HEK293 (cell line): ENCODE data around the gene PCOLCE2.

ENCODE experiments used
- CTCF ChIA-PET: fragments of 350-600 bp; formaldehyde crosslinking; extraction: SDS; loops from one replicate; lab custom pipeline; 2021; ENCODE audit warnings: antibody characterized with exemption; lab: Yijun Ruan, JAX
- POLR2A ChIA-PET: fragments of 300-600 bp; formaldehyde crosslinking; extraction: SDS; loops from one replicate; lab custom pipeline; 2020; ENCODE audit warnings: antibody characterized with exemption, inconsistent platforms; lab: Yijun Ruan, JAX
- H3K27ac ChIP-seq: fragments of 200-500 bp; sonication (Bioruptor generic); 2 replicates; pipeline ENCODE4 v1.5.1; 2014; ENCODE audit warnings: low read depth, low read length, control low read depth, inconsistent platforms; ENCODE audit errors: extremely low read depth
- H3K36me3 ChIP-seq, 2 experiments: fragments of 200-500 bp in 1 of 2; sonication (Bioruptor generic) in 1 of 2; 1 replicate in 1 of 2; 2 replicates in 1 of 2; pipeline ENCODE4 v1.5.1; 2014 to 2017; ENCODE audit warnings: inconsistent platforms in 2 of 2, low read length in 2 of 2; ENCODE audit not compliant: control insufficient read depth in 2 of 2, insufficient read depth in 1 of 2
- H3K4me1 ChIP-seq: fragments of 200-500 bp; sonication (Bioruptor generic); 2 replicates; pipeline ENCODE4 v1.5.1; 2014; ENCODE audit warnings: mild to moderate bottlenecking, low read length, inconsistent platforms; ENCODE audit not compliant: control insufficient read depth, insufficient read depth
- H3K4me3 ChIP-seq: 2 replicates; pipeline ENCODE4 v1.5.1; 2011; ENCODE audit warnings: low read depth, mild to moderate bottlenecking, control low read depth, low read length, moderate library complexity
- H3K9me3 ChIP-seq: fragments of 200-500 bp; sonication (Bioruptor generic); 2 replicates; pipeline ENCODE4 v1.5.1; 2014; ENCODE audit warnings: low read depth, low read length, inconsistent platforms; ENCODE audit not compliant: control insufficient read depth, insufficient read depth
- BCL11A ChIP-seq: fragments of 450-650 bp; formaldehyde crosslinking; IDR thresholded peaks from 2 replicates; pipeline ENCODE4 v1.5.1; 2016; ENCODE audit warnings: low read depth, missing biosample characterization, missing genetic modification characterization
- KLF10 ChIP-seq: fragments of 450-650 bp; IDR thresholded peaks from 2 replicates; pipeline ENCODE4 v1.5.1; 2018; ENCODE audit warnings: missing biosample characterization, mild to moderate bottlenecking, missing genetic modification characterization
- PRDM2 ChIP-seq: fragments of 450-650 bp; formaldehyde crosslinking; IDR thresholded peaks from 2 replicates; pipeline ENCODE4 v1.5.1; 2016; ENCODE audit warnings: missing biosample characterization, missing genetic modification characterization, borderline replicate concordance
- PRDM4 ChIP-seq: fragments of 450-650 bp; formaldehyde crosslinking; IDR thresholded peaks from 2 replicates; pipeline ENCODE4 v1.5.1; 2017; ENCODE audit warnings: missing biosample characterization, missing genetic modification characterization
- SP7 ChIP-seq: fragments of 450-650 bp; formaldehyde crosslinking; IDR thresholded peaks from 2 replicates; pipeline ENCODE4 v1.5.1; 2016; ENCODE audit warnings: missing biosample characterization, missing genetic modification characterization
- TSHZ1 ChIP-seq: fragments of 450-650 bp; formaldehyde crosslinking; IDR thresholded peaks from 2 replicates; pipeline ENCODE4 v1.5.1; 2016; ENCODE audit warnings: missing biosample characterization, missing genetic modification characterization, borderline replicate concordance
- ZBTB6 ChIP-seq: fragments of 450-650 bp; formaldehyde crosslinking; IDR thresholded peaks from 2 replicates; pipeline ENCODE4 v1.5.1; 2017; ENCODE audit warnings: missing biosample characterization, missing genetic modification characterization
- ZFP3 ChIP-seq: fragments of 450-650 bp; formaldehyde crosslinking; IDR thresholded peaks from 2 replicates; pipeline ENCODE4 v1.5.1; 2016; ENCODE audit warnings: low read depth, missing biosample characterization, missing genetic modification characterization
- ZNF302 ChIP-seq: fragments of 450-650 bp; formaldehyde crosslinking; IDR thresholded peaks from 2 replicates; pipeline ENCODE4 v1.5.1; 2016; ENCODE audit warnings: missing biosample characterization, missing genetic modification characterization, low read depth
- ZNF473 ChIP-seq: fragments of 450-650 bp; formaldehyde crosslinking; IDR thresholded peaks from 2 replicates; pipeline ENCODE4 v1.5.1; 2017; ENCODE audit warnings: missing biosample characterization, missing genetic modification characterization
- ZNF488 ChIP-seq: fragments of 450-650 bp; formaldehyde crosslinking; IDR thresholded peaks from 2 replicates; pipeline ENCODE4 v1.5.1; 2016; ENCODE audit warnings: missing biosample characterization, missing genetic modification characterization
- ZNF510 ChIP-seq: fragments of 450-650 bp; formaldehyde crosslinking; IDR thresholded peaks from 2 replicates; pipeline ENCODE4 v1.5.1; 2018; ENCODE audit warnings: mild to moderate bottlenecking, missing genetic modification characterization, missing biosample characterization; ENCODE audit not compliant: insufficient replicate concordance
- ZNF580 ChIP-seq: fragments of 450-650 bp; formaldehyde crosslinking; IDR thresholded peaks from 2 replicates; pipeline ENCODE4 v1.5.1; 2016; ENCODE audit warnings: missing biosample characterization, missing genetic modification characterization
- ZNF600 ChIP-seq: fragments of 450-650 bp; formaldehyde crosslinking; IDR thresholded peaks from 2 replicates; pipeline ENCODE4 v1.5.1; 2016; ENCODE audit warnings: missing biosample characterization, missing genetic modification characterization
- ZNF626 ChIP-seq: fragments of 450-650 bp; sonication (Bioruptor Pico); formaldehyde crosslinking; IDR thresholded peaks from 2 replicates; pipeline ENCODE4 v1.5.1; 2018; ENCODE audit warnings: missing biosample characterization, missing genetic modification characterization, inconsistent platforms
- ZSCAN5A ChIP-seq: fragments of 450-650 bp; formaldehyde crosslinking; IDR thresholded peaks from 2 replicates; pipeline ENCODE4 v1.5.1; 2016; ENCODE audit warnings: missing biosample characterization, missing genetic modification characterization

The PCOLCE2 gene

GRCh38 chr3:142815803-142816202 is 73.1 kb downstream of the PCOLCE2 start:
- POLR2A ChIA-PET: no interaction called here
- CTCF ChIA-PET: interaction anchor here (0.6 to 3.2 kb wide), 2 partner anchors 13 to 182 kb away, joined by 3 to 18 read pairs; no protein-coding TSS in a partner anchor
- no peaks in the 10 kb centered on the region for H3K9me3 ChIP-seq
- peaks cover 0 to 5% of the 10 kb centered on the region in 2 experiments; a peak in 1 of 3 replicates for H3K36me3 ChIP-seq
- no peak for TF ChIP-seq PRDM2
- TF ChIP-seq TSHZ1 (tag by site-specific recombination): no peak
- TF ChIP-seq ZBTB6 (tag by site-specific recombination): no peak
- TF ChIP-seq ZSCAN5A (tag by site-specific recombination): no peak
- TF ChIP-seq SP7: no peak
- TF ChIP-seq PRDM4 (tag by site-specific recombination): no peak
- no peak for TF ChIP-seq ZNF302 (tag by site-specific recombination)
- TF ChIP-seq ZNF580 (tag by site-specific recombination): no peak
- TF ChIP-seq ZFP3 (tag by site-specific recombination): no peak
- TF ChIP-seq ZNF600: no peak
- no peak for TF ChIP-seq ZNF473 (tag by site-specific recombination)
- no peak for TF ChIP-seq KLF10 (tag by site-specific recombination)
- no peak for TF ChIP-seq ZNF488
- no peak for TF ChIP-seq BCL11A
- no peak for TF ChIP-seq ZNF626 (tag by site-specific recombination)
- TF ChIP-seq ZNF510 (tag by site-specific recombination): no peak
- H3K4me1 ChIP-seq: no peaks in the 10 kb centered on the region
- H3K4me3 ChIP-seq: no peak overlapping the region
- H3K27ac ChIP-seq: no peak overlapping the region
